MM.1S (cell line): ENCODE measurements around the gene HOXA2.

ENCODE experiments used
- EZH2 ChIP-seq: fragments of 300-600 bp; sonication (generic); optimal IDR thresholded peaks from 2 replicates; pipeline ENCODE3; 2017; ENCODE audit warnings: low read depth, mild to moderate bottlenecking, antibody characterized with exemption, low read length, mixed read lengths
- EZH2phosphoT487 ChIP-seq: fragments of 300-600 bp; sonication (generic); IDR thresholded peaks from 2 replicates; pipeline ENCODE4 v1.6.1; 2018; ENCODE audit warnings: antibody characterized with exemption, low read length
- TF ChIP-seq, protein P1 (sequence below): fragments of 300-600 bp; sonication (generic); IDR thresholded peaks from 2 replicates; pipeline ENCODE4 v1.5.1; 2016; ENCODE audit warnings: antibody characterized with exemption, low read length, mixed read lengths

DNA sequence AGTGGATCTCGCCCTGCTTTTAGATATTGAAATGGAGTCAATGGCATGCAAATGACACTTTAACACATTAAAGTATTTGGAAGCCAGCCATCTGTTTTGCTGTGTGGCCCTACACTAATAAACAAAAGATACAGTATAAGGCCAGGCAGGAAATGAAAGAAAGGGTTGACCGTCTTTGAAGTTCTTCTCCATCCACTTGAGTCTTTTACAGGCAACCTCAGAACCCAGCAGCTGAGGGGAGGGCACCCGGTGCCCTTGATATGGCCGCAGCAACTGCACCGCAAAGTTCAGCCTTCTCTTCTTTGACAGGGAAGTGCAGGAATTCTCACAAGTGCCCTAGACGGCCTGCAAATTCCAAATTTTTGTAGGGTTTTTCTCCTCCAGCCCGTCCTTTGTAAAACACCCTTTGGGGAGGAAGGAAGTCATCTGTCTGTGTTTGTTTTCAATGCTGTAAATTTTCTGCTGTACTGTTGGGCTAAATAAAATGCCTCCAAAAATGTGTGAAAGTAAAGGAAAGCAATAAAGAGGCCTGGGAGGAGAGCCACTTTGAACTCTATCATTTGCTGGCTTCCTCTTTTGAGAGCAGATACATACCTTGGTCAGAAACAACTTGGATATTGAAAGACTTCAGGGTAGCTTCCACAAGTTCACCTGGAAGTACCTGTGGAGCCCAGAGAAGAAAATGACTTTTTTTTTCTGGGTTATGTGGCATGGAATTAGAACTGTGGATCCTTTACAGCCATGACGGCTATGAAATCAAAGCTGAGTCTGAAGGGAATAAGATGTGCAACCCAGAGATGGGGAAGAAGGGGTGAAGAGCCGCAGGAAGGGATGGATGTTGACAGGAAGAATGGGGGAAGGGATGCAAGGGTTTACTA is 10.3 kb downstream of the HOXA2 start:
- TF ChIP-seq, protein P1, sequence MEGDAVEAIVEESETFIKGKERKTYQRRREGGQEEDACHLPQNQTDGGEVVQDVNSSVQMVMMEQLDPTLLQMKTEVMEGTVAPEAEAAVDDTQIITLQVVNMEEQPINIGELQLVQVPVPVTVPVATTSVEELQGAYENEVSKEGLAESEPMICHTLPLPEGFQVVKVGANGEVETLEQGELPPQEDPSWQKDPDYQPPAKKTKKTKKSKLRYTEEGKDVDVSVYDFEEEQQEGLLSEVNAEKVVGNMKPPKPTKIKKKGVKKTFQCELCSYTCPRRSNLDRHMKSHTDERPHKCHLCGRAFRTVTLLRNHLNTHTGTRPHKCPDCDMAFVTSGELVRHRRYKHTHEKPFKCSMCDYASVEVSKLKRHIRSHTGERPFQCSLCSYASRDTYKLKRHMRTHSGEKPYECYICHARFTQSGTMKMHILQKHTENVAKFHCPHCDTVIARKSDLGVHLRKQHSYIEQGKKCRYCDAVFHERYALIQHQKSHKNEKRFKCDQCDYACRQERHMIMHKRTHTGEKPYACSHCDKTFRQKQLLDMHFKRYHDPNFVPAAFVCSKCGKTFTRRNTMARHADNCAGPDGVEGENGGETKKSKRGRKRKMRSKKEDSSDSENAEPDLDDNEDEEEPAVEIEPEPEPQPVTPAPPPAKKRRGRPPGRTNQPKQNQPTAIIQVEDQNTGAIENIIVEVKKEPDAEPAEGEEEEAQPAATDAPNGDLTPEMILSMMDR: no peak
- TF ChIP-seq EZH2phosphoT487 (no peak), EZH2 (no peak)
